Astrocyte (in vitro differentiated cells and primary cell): Measurements from ENCODE around the gene CCNH. TPM values are rescaled to one million over a fixed set of nuclear protein-coding genes. Genes with fewer than 3 reads are reported as not detected.

ENCODE experiments used
- DNase-seq: peaks from one replicate; pipeline ENCODE4 v3.0.0-alpha.2; 2010; ENCODE audit warnings: low read depth
- FAIRE-seq: peaks from 2 replicates; lab custom pipeline; 2011; peaks lifted over from hg19 to GRCh38; lab: Jason Lieb, UNC
- H2AFZ ChIP-seq: 2 replicates; pipeline ENCODE4 v1.6.0; 2012; ENCODE audit warnings: low read depth, low read length, inconsistent platforms
- H3K27ac ChIP-seq: 2 replicates; pipeline ENCODE4 v1.5.1; 2011; ENCODE audit warnings: low read depth, low read length, inconsistent platforms
- H3K27me3 ChIP-seq: 2 replicates; pipeline ENCODE4 v1.6.0; 2011; ENCODE audit warnings: low read length, inconsistent platforms; ENCODE audit not compliant: insufficient read depth
- H3K36me3 ChIP-seq: 2 replicates; pipeline ENCODE4 v1.5.1; 2011; ENCODE audit warnings: low read length, inconsistent platforms; ENCODE audit not compliant: insufficient read depth
- H3K4me1 ChIP-seq: 2 replicates; pipeline ENCODE4 v1.5.1; 2011; ENCODE audit warnings: low read length, inconsistent platforms; ENCODE audit not compliant: insufficient read depth
- H3K4me2 ChIP-seq: 2 replicates; pipeline ENCODE4 v1.6.0; 2012; ENCODE audit warnings: low read length, inconsistent platforms
- H3K4me3 ChIP-seq: 2 replicates; pipeline ENCODE4 v1.5.1; 2011; ENCODE audit warnings: low read depth, mild to moderate bottlenecking, low read length, inconsistent platforms; ENCODE audit not compliant: insufficient read depth
- H3K79me2 ChIP-seq: 2 replicates; pipeline ENCODE4 v1.6.0; 2012; ENCODE audit warnings: mild to moderate bottlenecking, low read length, inconsistent platforms; ENCODE audit not compliant: insufficient read depth
- H3K9ac ChIP-seq: 2 replicates; pipeline ENCODE4 v1.6.0; 2012; ENCODE audit warnings: mild to moderate bottlenecking, low read length, inconsistent platforms
- H3K9me3 ChIP-seq: 2 replicates; pipeline ENCODE4 v1.5.1; 2012; ENCODE audit warnings: low read depth, mild to moderate bottlenecking, low read length, inconsistent platforms; ENCODE audit not compliant: insufficient read depth
- H4K20me1 ChIP-seq: 2 replicates; pipeline ENCODE4 v1.6.0; 2012; ENCODE audit warnings: low read length, inconsistent platforms; ENCODE audit not compliant: insufficient read depth
- H3K27ac Mint-ChIP-seq: one replicate; pipeline ENCODE4 v1.8.0; 2021; ENCODE audit warnings: mild to moderate bottlenecking, mixed read lengths; ENCODE audit not compliant: unreplicated experiment
- H3K27me3 Mint-ChIP-seq: one replicate; pipeline ENCODE4 v1.8.0; 2021; ENCODE audit warnings: low read depth, mixed read lengths; ENCODE audit not compliant: unreplicated experiment
- H3K36me3 Mint-ChIP-seq: one replicate; pipeline ENCODE4 v1.8.0; 2021; ENCODE audit warnings: low read depth, mixed read lengths; ENCODE audit not compliant: unreplicated experiment
- H3K4me1 Mint-ChIP-seq: one replicate; pipeline ENCODE4 v1.8.0; 2021; ENCODE audit warnings: low read depth, mixed read lengths; ENCODE audit not compliant: unreplicated experiment
- H3K4me3 Mint-ChIP-seq: one replicate; pipeline ENCODE4 v1.8.0; 2021; ENCODE audit warnings: mild to moderate bottlenecking, moderate library complexity, mixed read lengths; ENCODE audit not compliant: unreplicated experiment
- H3K9me3 Mint-ChIP-seq: one replicate; pipeline ENCODE4 v1.8.0; 2021; ENCODE audit warnings: mild to moderate bottlenecking, mixed read lengths; ENCODE audit not compliant: unreplicated experiment
- CTCF ChIP-seq: IDR thresholded peaks from 2 replicates; pipeline ENCODE4 v1.5.1; 2011; ENCODE audit warnings: low read depth, mild to moderate bottlenecking, inconsistent platforms, low read length, moderate library complexity; ENCODE audit not compliant: insufficient read depth
- EZH2 ChIP-seq: IDR thresholded peaks from 2 replicates; pipeline ENCODE4 v1.6.1; 2012; ENCODE audit warnings: mild to moderate bottlenecking, low read length, inconsistent platforms; ENCODE audit not compliant: insufficient read depth
- total RNA-seq: library from RNA; stranded (reverse); gene quantifications from 2 replicates; pipeline ENCODE4 v1.2.1, GENCODE V29; 2021

CCNH gene
- total RNA-seq, 1 donor from 2014 or later: 30.5 TPM

- no peaks in the 10 kb centered on the region for H3K9me3 Mint-ChIP-seq
- H3K27me3 ChIP-seq: no peaks in the 10 kb centered on the region
- peaks cover 25% of the 10 kb centered on the region for H3K4me1 ChIP-seq
- H3K36me3 Mint-ChIP-seq: peaks cover 5% of the 10 kb centered on the region
- H3K27ac ChIP-seq: peak overlapping the region; percentile 5
- DNase-seq: no peak
- peaks cover 8% of the 10 kb centered on the region for H3K79me2 ChIP-seq
- no peak overlapping the region for H3K27ac Mint-ChIP-seq
- no peak for FAIRE-seq
- peaks cover 72% of the 10 kb centered on the region for H3K36me3 ChIP-seq
- no peak overlapping the region for H3K4me3 ChIP-seq
- no peaks in the 10 kb centered on the region for H3K9me3 ChIP-seq
- no peak overlapping the region for H3K4me2 ChIP-seq
- H3K27me3 Mint-ChIP-seq: no peaks in the 10 kb centered on the region
- H3K4me3 Mint-ChIP-seq: no peak overlapping the region
- peaks cover 30% of the 10 kb centered on the region for H3K4me1 Mint-ChIP-seq
- H4K20me1 ChIP-seq: no peaks in the 10 kb centered on the region
- H3K9ac ChIP-seq: no peak overlapping the region
- H2AFZ ChIP-seq: no peak overlapping the region
- TF ChIP-seq EZH2: no peak
- no peak for TF ChIP-seq CTCF
Measured at GRCh38 chr5:87389296-87390034, 23.3 kb downstream of the CCNH start.

- no peak overlapping the region for H3K27ac ChIP-seq
- H3K9me3 ChIP-seq: no peaks in the 10 kb centered on the region
- peaks cover 23% of the 10 kb centered on the region for H3K4me1 Mint-ChIP-seq
- no peak overlapping the region for H2AFZ ChIP-seq
- H3K79me2 ChIP-seq: peaks cover 8% of the 10 kb centered on the region
- H3K27me3 ChIP-seq: no peaks in the 10 kb centered on the region
- TF ChIP-seq CTCF (no peak), EZH2 (no peak)
- H3K9ac ChIP-seq: no peak overlapping the region
- no peak overlapping the region for H3K4me2 ChIP-seq
- H4K20me1 ChIP-seq: peaks cover 4% of the 10 kb centered on the region
- peaks cover 73% of the 10 kb centered on the region for H3K36me3 ChIP-seq
- no peaks in the 10 kb centered on the region for H3K9me3 Mint-ChIP-seq
- no peak overlapping the region for H3K4me3 ChIP-seq
- no peak overlapping the region for H3K27ac Mint-ChIP-seq
- H3K4me3 Mint-ChIP-seq: no peak overlapping the region
- FAIRE-seq (no peak), DNase-seq (no peak)
- H3K4me1 ChIP-seq: peaks cover 16% of the 10 kb centered on the region
- peaks cover 5% of the 10 kb centered on the region for H3K36me3 Mint-ChIP-seq
- H3K27me3 Mint-ChIP-seq: no peaks in the 10 kb centered on the region
Measured at GRCh38 chr5:87388129-87388528, 24.6 kb downstream of the CCNH start.

GRCh38 chr5:87385802-87386201, 26.9 kb downstream of the CCNH start:
- Histone ChIP-seq H3K27ac (no peak overlapping the region), H3K4me3 (no peak overlapping the region), H3K79me2 (peaks cover 2% of the 10 kb centered on the region), H2AFZ (no peak overlapping the region), H3K4me2 (no peak overlapping the region), H4K20me1 (peaks cover 4% of the 10 kb centered on the region), H3K4me1 (peaks cover 8% of the 10 kb centered on the region), H3K9ac (no peak overlapping the region), H3K27me3 (no peaks in the 10 kb centered on the region), H3K36me3 (peaks cover 70% of the 10 kb centered on the region), H3K9me3 (no peaks in the 10 kb centered on the region)
- H3K4me3 Mint-ChIP-seq: no peak overlapping the region
- H3K27me3 Mint-ChIP-seq: no peaks in the 10 kb centered on the region
- no peak overlapping the region for H3K27ac Mint-ChIP-seq
- no peak for TF ChIP-seq EZH2
- no peak for TF ChIP-seq CTCF
- peaks cover 4% of the 10 kb centered on the region for H3K36me3 Mint-ChIP-seq
- peaks cover 12% of the 10 kb centered on the region for H3K4me1 Mint-ChIP-seq
- peak; percentile 56 for FAIRE-seq
- no peak for DNase-seq
- no peaks in the 10 kb centered on the region for H3K9me3 Mint-ChIP-seq
